ENCODE measurements around the gene CUBN. TPM values are rescaled to one million over a fixed set of nuclear protein-coding genes. Genes with fewer than 3 reads are reported as not detected.

The CUBN gene
- total RNA-seq, 2 experiments from 2014 or later: 7.9 to 9.2 TPM

DNA sequence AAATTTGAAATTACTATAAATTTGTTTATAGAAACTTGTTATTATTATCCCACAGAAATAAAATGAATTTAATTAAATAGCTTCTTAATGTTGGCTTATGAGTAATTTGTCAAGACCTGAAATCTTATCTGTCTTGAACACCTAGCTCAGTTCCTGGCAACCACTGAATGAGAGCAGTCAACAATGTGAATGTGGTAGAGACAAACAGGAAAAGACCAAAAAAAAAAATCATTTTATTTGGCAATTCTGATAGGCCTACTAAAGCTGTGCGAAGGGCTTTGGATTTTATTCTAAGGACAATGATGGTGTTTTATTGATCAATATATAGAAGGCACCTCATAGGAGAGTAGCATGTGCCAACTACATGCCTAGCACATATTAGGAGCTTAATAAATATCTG is 184.6 kb downstream of the CUBN start:
- ChIA-PET POLR2A (no interaction called here), CTCF (interaction anchor here (0.7 to 1.3 kb wide), 3 partner anchors 37 to 285 kb away, joined by 3 read pairs; no protein-coding TSS in a partner anchor)
- peaks cover 26% of the 10 kb centered on the region for H3K4me1 Mint-ChIP-seq (ENCODE audit: low read depth)
- no peak overlapping the region for H3K27ac Mint-ChIP-seq
- ATAC-seq (ENCODE audit: poor library complexity): peak; percentile 33
- Histone ChIP-seq H3K27me3 (ENCODE audit: control insufficient read depth in 1 of 2, insufficient read depth in 2 of 2, low read length in 2 of 2) (no peaks in the 10 kb centered on the region), H3K4me1 (ENCODE audit: insufficient read depth, low read length) (peaks cover 2% of the 10 kb centered on the region), H3K36me3 (ENCODE audit: insufficient read depth, low read length) (no peaks in the 10 kb centered on the region), H3K4me3 (ENCODE audit: low read length) (no peak overlapping the region), H3K27ac (ENCODE audit: low read depth in 1 of 2, low read length in 2 of 2) (no peak overlapping the region), H3K9me3 (ENCODE audit: control insufficient read depth in 1 of 2, insufficient read depth in 1 of 2, low read length in 2 of 2) (no peaks in the 10 kb centered on the region)
- no peaks in the 10 kb centered on the region for H3K27me3 Mint-ChIP-seq
- no peak overlapping the region for H3K4me3 Mint-ChIP-seq
- TF ChIP-seq, protein P1, sequence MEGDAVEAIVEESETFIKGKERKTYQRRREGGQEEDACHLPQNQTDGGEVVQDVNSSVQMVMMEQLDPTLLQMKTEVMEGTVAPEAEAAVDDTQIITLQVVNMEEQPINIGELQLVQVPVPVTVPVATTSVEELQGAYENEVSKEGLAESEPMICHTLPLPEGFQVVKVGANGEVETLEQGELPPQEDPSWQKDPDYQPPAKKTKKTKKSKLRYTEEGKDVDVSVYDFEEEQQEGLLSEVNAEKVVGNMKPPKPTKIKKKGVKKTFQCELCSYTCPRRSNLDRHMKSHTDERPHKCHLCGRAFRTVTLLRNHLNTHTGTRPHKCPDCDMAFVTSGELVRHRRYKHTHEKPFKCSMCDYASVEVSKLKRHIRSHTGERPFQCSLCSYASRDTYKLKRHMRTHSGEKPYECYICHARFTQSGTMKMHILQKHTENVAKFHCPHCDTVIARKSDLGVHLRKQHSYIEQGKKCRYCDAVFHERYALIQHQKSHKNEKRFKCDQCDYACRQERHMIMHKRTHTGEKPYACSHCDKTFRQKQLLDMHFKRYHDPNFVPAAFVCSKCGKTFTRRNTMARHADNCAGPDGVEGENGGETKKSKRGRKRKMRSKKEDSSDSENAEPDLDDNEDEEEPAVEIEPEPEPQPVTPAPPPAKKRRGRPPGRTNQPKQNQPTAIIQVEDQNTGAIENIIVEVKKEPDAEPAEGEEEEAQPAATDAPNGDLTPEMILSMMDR (IDR thresholded peaks at IDR 0.05): no peak
- H3K9me3 Mint-ChIP-seq: no peaks in the 10 kb centered on the region
- peaks cover 9% of the 10 kb centered on the region for H3K36me3 Mint-ChIP-seq (ENCODE audit: low read depth)
- intact Hi-C loops (cut with DNase I, micrococcal nuclease): loop anchor here (5.0 to 10.0 kb wide), 2 partner anchors 67 to 90 kb away; no protein-coding TSS in a partner anchor
- DNase-seq: peak in 2 of 14 experiments; percentile 11 to 21

- POLR2A ChIA-PET: no interaction called here
- H3K27me3 Mint-ChIP-seq: no peaks in the 10 kb centered on the region
- CTCF ChIA-PET: interaction anchor here (1.0 to 1.3 kb wide), 2 partner anchors 36 to 286 kb away, joined by 3 read pairs; no protein-coding TSS in a partner anchor
Observed at GRCh38 chr10:16944402-16944801, 185.2 kb downstream of the CUBN start.

DNA sequence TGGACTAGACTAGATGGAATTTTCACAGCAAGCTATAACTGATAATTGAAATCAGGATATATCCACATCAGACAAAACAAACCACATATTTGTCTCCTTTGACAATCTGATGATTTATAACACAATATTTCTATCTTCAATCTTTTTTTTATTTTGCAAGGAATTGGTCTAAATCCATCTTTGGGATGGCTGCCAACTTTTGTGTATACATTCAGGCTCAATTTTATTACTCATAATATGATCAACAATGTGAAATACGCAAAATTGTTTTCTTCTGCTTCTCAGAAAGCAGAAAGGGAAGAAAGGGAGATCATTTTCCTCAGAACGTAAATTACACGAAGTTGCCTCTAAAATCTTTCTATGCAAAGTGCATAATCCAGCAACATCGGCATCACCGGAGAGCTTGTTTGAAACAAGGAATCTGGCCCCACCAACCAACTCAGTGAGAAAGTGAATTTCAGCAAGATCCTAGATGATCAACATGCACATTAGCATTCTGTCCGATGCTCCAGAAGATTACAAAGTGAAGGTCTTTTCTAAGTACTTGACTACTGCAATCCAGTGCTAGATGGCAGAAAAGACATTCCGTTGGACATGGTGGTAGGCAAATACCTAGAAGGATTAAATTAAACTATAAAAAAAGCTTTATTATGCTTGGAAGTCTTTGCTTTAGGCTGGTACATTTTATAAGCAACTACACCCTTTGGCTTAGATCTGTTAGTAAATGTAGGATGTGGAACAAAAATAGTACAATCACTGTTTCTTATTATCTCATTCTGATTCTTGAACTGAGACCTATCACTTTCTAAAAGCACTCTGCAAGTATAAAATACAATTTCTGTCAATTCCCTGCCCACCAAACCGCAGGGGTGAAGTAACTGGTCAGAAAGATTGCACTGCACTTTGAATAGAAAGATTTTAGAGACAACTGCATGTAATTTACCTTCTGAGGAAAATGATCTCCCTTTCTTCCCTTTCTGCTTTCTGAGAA is 186.0 kb downstream of the CUBN start:
- CTCF ChIA-PET: no interaction called here
- POLR2A ChIA-PET: no interaction called here
- H3K4me1 Mint-ChIP-seq (ENCODE audit: low read depth): peaks cover 22% of the 10 kb centered on the region

More at GRCh38 chr10:16944402-16944801, 185.2 kb downstream of the CUBN start:
- Histone ChIP-seq H3K9me3 (ENCODE audit: control insufficient read depth in 1 of 2, insufficient read depth in 1 of 2, low read length in 2 of 2) (no peaks in the 10 kb centered on the region), H3K27me3 (ENCODE audit: control insufficient read depth in 1 of 2, insufficient read depth in 2 of 2, low read length in 2 of 2) (no peaks in the 10 kb centered on the region), H3K4me1 (ENCODE audit: insufficient read depth, low read length) (peaks cover 2% of the 10 kb centered on the region), H3K4me3 (ENCODE audit: low read length) (no peak overlapping the region), H3K36me3 (ENCODE audit: insufficient read depth, low read length) (no peaks in the 10 kb centered on the region), H3K27ac (ENCODE audit: low read depth in 1 of 2, low read length in 2 of 2) (no peak overlapping the region)
- intact Hi-C loops (cut with DNase I, micrococcal nuclease): loop anchor here in 1 of 2 experiments (10.0 kb wide), 1 partner anchor 90 kb away; no protein-coding TSS in a partner anchor
- Mint-ChIP-seq H3K36me3 (ENCODE audit: low read depth) (peaks cover 12% of the 10 kb centered on the region), H3K4me1 (ENCODE audit: low read depth) (peaks cover 23% of the 10 kb centered on the region), H3K9me3 (no peaks in the 10 kb centered on the region), H3K4me3 (no peak overlapping the region), H3K27ac (no peak overlapping the region)
- DNase-seq (no peak), ATAC-seq (ENCODE audit: poor library complexity) (no peak)
- TF ChIP-seq, protein P1 (IDR thresholded peaks at IDR 0.05): no peak

More for the DNA sequence above, 186.0 kb downstream of the CUBN start:
- no peaks in the 10 kb centered on the region for H3K4me1 ChIP-seq (ENCODE audit: insufficient read depth, low read length)
- no peak for DNase-seq
- H3K4me3 Mint-ChIP-seq: no peak overlapping the region
- no peaks in the 10 kb centered on the region for H3K36me3 ChIP-seq (ENCODE audit: insufficient read depth, low read length)
- H3K9me3 Mint-ChIP-seq: no peaks in the 10 kb centered on the region
- no peaks in the 10 kb centered on the region for H3K27me3 Mint-ChIP-seq
- no peak overlapping the region for H3K27ac ChIP-seq (ENCODE audit: low read depth in 1 of 2, low read length in 2 of 2)
- TF ChIP-seq, protein P1 (IDR thresholded peaks at IDR 0.05): no peak
- intact Hi-C loops (cut with DNase I, micrococcal nuclease): loop anchor here in 1 of 2 experiments (10.0 kb wide), 1 partner anchor 89 kb away; no protein-coding TSS in a partner anchor
- no peak for ATAC-seq (ENCODE audit: poor library complexity)
- peaks cover 10% of the 10 kb centered on the region for H3K36me3 Mint-ChIP-seq (ENCODE audit: low read depth)
- no peaks in the 10 kb centered on the region for H3K9me3 ChIP-seq (ENCODE audit: control insufficient read depth in 1 of 2, insufficient read depth in 1 of 2, low read length in 2 of 2)
- H3K27me3 ChIP-seq (ENCODE audit: control insufficient read depth in 1 of 2, insufficient read depth in 2 of 2, low read length in 2 of 2): no peaks in the 10 kb centered on the region
- no peak overlapping the region for H3K4me3 ChIP-seq (ENCODE audit: low read length)
- H3K27ac Mint-ChIP-seq: no peak overlapping the region

Measured in CD4-positive, alpha-beta T cell (primary cell).